ENCODE results near the gene MCC.

DNA sequence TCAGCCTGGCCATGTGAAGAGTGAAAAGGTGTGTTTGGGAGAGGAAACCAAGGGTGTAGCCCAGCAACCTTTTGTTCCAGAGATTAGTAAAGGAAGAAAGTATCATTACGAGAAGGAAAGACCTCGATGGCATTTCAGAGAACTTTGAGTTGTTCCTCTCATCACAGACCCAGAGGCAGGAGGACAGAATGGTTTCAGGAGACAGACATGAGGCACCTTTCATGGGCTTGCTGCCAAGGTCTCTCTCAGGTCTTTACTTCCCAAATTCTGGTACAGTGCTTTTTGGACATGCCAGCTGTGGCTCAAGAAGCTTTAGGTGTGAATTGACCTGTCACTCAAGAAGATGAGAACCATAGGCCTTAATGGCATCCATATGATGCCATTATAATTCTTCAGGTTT is 2.8 kb upstream of the MCC start:
- TF ChIP-seq MAZ (IDR thresholded peaks at IDR 0.05; ENCODE audit: borderline replicate concordance, low read depth, low read length) (no peak), SMC3 (IDR thresholded peaks at IDR 0.05; ENCODE audit: low read depth, low read length) (no peak), RAD21 (IDR thresholded peaks at IDR 0.05; ENCODE audit: low read length) (no peak), POLR2A (IDR thresholded peaks at IDR 0.05; ENCODE audit: low read depth, low read length) (no peak), RCOR1 (IDR thresholded peaks at IDR 0.05; ENCODE audit: insufficient replicate concordance, low read length) (no peak)
- TF ChIP-seq, protein P1, sequence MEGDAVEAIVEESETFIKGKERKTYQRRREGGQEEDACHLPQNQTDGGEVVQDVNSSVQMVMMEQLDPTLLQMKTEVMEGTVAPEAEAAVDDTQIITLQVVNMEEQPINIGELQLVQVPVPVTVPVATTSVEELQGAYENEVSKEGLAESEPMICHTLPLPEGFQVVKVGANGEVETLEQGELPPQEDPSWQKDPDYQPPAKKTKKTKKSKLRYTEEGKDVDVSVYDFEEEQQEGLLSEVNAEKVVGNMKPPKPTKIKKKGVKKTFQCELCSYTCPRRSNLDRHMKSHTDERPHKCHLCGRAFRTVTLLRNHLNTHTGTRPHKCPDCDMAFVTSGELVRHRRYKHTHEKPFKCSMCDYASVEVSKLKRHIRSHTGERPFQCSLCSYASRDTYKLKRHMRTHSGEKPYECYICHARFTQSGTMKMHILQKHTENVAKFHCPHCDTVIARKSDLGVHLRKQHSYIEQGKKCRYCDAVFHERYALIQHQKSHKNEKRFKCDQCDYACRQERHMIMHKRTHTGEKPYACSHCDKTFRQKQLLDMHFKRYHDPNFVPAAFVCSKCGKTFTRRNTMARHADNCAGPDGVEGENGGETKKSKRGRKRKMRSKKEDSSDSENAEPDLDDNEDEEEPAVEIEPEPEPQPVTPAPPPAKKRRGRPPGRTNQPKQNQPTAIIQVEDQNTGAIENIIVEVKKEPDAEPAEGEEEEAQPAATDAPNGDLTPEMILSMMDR (conservative IDR thresholded peaks at IDR 0.05; ENCODE audit: low read depth, low read length), result no peak
